T47D (cell line): ENCODE results near the gene SREBF1.
A peak's percentile ranks its signal among the peaks of the same experiment; 100 is the strongest.

ENCODE experiments used
- DNase-seq, 2 experiments: peaks; one replicate each; pipeline versions ENCODE4 v3.0.0 to v3.0.0-alpha.2; 2011 to 2012; ENCODE audit warnings: low read depth in 1 of 2, low spot score in 1 of 2
- JUND ChIP-seq: IDR thresholded peaks from 2 replicates; pipeline ENCODE4 v1.6.1; 2012; ENCODE audit warnings: low read depth
- in situ Hi-C: cut with HindIII; loops from 2 replicates; pipeline ENCODE4 v1.10.0; 2016; ENCODE audit warnings: low sequenced_read_pairs, low pct_unique_long_range_greater_than_20kb

Gene SREBF1

DNA sequence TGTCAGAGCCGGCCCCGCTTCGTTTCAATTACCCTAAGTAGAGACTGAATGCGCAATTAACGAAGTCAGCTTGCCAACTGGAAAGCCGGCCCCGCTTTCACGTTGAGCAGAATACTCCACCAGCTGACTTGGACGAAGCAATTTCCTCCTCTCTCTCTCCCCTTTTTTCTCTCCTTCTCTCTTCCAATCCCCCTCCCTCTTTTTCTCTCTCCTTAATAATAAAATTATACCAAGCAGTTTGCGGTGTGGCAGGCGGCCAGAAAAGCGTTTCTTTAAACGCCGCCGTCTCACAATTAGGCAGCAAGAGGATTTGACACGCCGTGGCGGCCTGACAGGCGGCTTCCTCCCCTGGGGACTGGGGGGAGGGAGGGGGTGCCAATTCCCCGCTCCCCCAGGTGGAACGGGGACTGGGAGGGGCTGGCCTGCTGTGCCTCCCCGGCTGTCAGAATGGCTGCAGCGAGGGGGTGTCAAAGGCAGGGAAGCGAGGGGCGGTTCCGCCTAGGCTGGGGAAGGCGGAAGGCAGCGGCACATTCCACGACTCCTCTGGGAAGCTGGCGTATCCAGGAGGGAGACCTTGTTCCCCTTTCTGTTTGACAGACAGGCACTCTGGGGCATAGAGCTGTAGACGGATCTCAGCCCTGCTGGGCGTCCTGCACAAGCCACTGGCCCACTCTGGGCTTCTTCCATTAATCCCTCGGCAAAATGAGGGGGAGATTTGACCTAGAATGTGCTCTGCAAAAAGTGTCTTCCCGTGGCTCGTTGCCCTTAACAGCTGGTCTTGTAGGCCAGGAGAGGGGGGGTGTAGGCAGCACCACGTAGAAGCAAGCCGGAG is 52.7 kb downstream of the SREBF1 start:
- in situ Hi-C loops, result no loop called here
- DNase-seq, result no peak
- TF ChIP-seq JUND, result no peak

DNA sequence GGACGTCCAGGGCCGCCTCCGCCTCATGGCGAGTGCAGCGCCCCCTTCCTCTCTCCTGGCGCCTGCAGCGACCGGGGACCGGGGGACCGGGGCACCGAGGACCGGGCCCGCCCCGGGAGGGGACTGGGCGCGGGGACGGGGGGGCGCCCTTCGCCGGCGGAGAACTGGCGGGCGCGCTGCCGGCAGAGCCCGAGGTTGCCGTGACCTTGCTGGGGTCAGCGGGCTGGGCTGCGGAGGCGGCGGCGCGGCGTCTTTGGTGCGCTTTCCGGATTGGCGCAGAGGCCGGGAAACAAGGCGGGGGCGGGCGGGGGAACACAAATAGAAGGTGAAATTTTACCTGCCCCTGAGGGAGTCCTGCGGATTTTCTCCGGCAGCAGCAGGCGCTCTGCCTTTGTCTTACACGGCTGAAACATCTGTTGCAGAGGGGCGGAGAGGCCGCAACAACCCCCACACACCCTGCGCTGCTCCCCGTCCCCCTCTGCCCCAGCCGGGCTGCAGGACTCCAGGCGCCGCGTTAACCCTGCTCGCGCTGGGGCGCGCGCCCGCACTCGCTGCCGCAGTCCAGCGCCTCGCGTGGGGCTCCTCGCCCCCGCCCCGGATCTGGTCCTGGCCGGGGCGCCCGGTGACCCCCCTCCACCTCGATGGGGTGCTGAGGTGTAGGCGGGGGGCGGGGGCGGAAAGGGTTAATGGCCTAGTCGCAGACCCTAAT is 53.5 kb downstream of the SREBF1 start:
- peak in 1 of 2 experiments; percentile 83 for DNase-seq
- no peak for TF ChIP-seq JUND
- in situ Hi-C loops, result no loop called here

DNA sequence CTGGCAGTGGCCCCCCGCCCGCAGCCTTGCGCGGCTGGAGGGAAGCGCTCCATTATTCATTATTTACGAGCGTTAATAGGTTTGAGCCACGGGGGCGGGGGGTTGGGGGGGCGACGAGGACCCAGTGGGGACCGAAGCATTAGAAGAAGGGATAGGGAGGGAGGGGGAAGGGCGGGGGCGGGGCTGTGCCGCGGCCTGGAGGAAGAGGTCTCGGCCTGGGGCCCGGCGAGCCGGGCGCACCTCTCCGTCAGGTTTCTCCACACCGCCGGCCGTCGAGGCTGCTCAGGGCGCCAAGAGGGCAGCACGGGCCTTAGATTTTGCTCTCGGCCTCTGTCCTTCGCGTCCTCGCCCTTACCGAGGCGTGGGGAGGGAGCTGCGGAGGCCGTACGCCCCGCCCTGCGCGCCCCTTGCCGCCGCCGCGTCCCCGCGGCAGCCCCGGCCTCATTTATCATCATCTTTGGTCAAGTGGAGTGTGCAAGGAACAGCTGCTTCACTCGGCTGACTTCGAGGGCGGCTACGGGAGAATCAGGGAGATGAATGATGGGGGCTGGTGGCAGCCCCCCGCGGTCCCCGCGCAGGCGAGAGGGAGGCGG is 54.2 kb downstream of the SREBF1 start:
- peak in 1 of 2 experiments; percentile 51 for DNase-seq
- no peak for TF ChIP-seq JUND
- in situ Hi-C loops, result no loop called here

DNA sequence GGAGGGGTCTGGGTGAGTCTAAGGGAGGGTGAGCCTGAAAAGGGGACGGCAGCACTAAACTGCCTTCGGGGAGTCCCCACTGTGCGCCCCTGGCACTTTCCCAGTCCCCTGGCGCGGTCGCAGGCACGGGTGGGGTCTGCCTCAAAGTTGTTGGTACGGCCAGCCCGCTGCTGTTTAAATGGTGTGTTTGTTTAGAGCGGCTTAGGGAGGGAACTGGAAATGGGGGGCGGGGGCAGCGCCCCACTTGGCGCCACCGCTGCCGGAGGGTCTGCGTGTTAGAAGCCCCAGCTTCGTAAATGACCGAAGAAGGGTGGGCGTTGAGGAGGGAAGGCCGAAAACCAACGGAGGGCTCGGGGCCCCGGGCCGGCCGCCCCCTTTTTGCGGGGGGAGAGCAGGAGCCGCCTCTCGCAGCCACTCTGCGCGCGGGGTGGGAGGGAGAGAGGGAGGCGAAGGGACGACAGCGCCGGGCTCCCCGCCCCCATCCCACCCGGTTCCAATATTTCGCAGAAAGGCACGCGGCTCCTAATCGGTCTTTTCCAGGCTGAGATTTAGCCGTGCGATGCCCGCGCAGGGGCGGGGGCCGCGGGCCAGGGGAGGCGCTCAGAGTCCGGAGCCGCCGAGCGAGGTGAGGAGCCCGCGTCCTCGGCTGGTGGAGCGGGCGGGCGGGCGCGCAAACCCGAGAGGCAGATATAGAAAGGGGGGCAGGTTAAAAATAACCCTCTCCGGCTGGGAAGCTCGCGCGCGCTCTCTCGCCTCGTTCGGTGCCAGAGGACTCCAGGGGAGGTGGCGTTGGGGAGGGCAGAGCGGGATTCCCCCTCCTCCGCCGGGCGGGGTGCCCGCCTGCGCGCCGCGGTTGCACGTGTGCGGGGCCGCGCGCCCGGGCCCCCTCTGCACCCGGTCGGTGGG is 54.9 kb downstream of the SREBF1 start:
- peak in 1 of 2 experiments; percentile 79 for DNase-seq
- in situ Hi-C loops, result no loop called here
- no peak for TF ChIP-seq JUND

DNA sequence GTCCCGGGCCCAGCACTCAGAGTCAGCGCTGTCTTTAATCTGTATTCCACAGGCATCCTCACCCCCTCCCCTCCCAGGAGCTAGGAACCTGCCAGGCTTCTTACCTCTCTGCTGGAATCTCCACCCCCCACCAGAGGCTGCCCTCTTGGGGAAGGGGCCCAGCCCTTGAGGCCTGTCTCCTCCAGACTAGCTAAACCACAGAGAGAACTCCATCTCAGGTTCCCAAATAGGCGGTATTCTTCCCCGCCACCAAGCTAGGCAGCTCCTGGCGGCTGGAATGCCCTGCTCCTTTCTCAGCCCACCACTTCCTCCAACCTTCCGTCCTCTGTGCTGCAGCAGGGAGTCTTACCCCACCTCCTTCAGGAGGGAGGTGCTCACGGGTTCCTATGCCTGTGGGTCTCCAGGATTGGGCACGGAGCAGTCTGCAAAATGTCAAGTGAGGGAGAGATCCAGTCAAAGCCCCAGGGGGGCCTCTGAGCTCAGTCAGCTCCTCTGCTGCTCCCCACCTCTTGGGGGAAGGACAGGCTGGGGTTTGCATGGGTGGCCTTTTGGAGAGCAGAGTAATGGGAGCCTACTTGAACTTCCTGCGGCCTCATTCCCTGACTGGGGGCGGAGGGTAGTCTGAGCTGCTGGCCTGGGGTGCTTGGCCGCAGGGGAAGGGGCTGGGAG is 55.7 kb downstream of the SREBF1 start:
- peak in 1 of 2 experiments; percentile 84 for DNase-seq
- TF ChIP-seq JUND, result no peak
- in situ Hi-C loops, result no loop called here

DNA sequence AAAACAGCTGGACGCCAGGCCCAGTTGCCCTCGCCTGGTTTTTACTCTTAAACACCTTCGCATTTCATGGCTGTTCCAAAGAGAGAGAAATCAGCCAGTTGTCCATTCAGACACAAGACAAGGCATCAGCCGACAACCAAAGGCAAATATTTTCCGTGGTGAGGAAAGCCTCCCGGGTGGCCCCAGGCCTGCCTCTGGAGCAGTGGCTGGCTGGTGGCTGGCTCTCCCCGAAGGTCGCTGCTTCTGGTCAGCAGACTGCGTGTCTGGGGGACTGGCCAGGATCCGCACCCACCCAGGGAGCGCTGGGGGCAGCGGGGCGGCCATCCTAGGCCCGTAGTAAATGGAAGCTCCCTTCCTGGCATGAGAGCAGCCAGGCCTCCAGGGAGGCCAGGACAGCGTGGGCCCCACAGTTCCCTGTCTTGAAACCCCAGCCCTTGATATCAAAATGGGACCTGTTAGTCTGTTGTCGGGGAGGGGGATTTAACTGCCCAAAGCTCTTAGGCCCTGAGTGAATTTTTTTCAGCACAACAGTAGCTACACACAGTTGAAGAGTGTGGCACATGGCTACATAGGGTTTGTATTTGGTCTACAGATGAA is 57.7 kb downstream of the SREBF1 start:
- no peak for DNase-seq
- TF ChIP-seq JUND, result no peak
- in situ Hi-C loops, result no loop called here

GRCh38 chr17:17778308-17779014 is 58.3 kb downstream of the SREBF1 start:
- no peak for TF ChIP-seq JUND
- in situ Hi-C loops, result no loop called here
- no peak for DNase-seq

- in situ Hi-C loops, result no loop called here
- TF ChIP-seq JUND, result no peak
- DNase-seq, result no peak
Observed at GRCh38 chr17:17776889-17777288, 59.9 kb downstream of the SREBF1 start.

GRCh38 chr17:17774009-17774881 is 62.5 kb downstream of the SREBF1 start:
- TF ChIP-seq JUND, result no peak
- DNase-seq, result peak in 1 of 2 experiments; percentile 45
- in situ Hi-C loops, result no loop called here

DNA sequence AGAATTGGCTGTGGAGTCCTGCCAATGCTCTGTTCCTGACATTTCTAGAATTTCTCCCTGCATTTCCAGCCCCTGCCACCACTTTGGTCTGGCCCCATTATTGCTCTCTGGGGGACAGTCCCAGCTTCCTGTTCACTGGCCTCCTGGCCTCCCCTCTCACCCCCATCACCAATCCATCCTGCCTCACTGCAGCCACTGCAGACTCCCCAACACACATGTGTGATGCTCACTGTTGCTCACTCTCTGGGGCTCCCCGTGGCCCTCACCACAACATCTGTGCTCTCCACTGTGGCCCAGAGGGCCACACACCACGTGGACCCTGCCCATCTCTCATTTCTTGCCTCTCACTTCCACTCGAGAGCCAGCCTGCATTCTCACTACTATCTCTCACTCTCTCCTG is 64.6 kb downstream of the SREBF1 start:
- in situ Hi-C loops, result no loop called here
- no peak for TF ChIP-seq JUND

More for the DNA sequence above, 64.6 kb downstream of the SREBF1 start:
- no peak for DNase-seq
